AG04449 (cell line): ENCODE data around the gene PLEKHS1.
"Not testable (repeated sequence)": the region's sequence is repeated elsewhere in the genome, so short reads cannot be mapped to it uniquely, and the experiment has no call there.

Source experiments
- CTCF ChIA-PET: fragments of 350-600 bp; formaldehyde crosslinking; extraction: SDS; loops from one replicate; lab custom pipeline; 2021; ENCODE audit warnings: antibody characterized with exemption; lab: Yijun Ruan, JAX
- POLR2A ChIA-PET: fragments of 400-600, 350-600 bp; formaldehyde crosslinking; extraction: SDS; loops from one replicate; lab custom pipeline; 2020; ENCODE audit warnings: antibody characterized with exemption, inconsistent platforms; lab: Yijun Ruan, JAX
- DNase-seq: peaks from one replicate; pipeline ENCODE4 v3.0.0-alpha.2; 2010; ENCODE audit warnings: low read depth, low spot score
- H3K4me3 ChIP-seq: 2 replicates; pipeline ENCODE4 v1.5.1; 2011; ENCODE audit warnings: low read depth, mild to moderate bottlenecking, control low read depth, low read length
- TF ChIP-seq, protein P1 (sequence below): IDR thresholded peaks from one replicate; pipeline ENCODE4 v1.5.1; 2011; ENCODE audit warnings: mild to moderate bottlenecking, moderate library complexity, low read length, control low read depth, inconsistent platforms; ENCODE audit not compliant: insufficient read depth; ENCODE audit errors: missing control alignments

Gene PLEKHS1

DNA sequence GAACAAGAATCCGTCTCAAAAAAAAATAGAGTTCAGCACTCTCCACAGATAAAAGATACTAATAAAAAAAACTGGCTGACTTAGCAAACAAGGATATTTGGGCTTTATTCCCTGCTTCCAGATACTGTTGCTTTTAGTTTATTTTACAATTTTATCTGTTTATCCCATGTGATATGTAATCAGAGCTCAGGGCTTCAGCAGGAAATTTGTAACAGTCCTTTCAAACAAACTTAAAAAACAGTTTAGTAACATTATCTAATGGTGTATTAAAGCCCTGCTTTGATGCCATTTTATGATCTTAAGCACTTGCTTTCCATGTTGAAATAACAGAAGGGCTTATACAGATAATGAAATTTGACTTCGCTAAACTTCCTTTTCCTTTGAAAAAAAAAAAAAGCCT lies 74.3 kb downstream of the PLEKHS1 start:
- H3K4me3 ChIP-seq: no peak overlapping the region
- TF ChIP-seq, protein P1, sequence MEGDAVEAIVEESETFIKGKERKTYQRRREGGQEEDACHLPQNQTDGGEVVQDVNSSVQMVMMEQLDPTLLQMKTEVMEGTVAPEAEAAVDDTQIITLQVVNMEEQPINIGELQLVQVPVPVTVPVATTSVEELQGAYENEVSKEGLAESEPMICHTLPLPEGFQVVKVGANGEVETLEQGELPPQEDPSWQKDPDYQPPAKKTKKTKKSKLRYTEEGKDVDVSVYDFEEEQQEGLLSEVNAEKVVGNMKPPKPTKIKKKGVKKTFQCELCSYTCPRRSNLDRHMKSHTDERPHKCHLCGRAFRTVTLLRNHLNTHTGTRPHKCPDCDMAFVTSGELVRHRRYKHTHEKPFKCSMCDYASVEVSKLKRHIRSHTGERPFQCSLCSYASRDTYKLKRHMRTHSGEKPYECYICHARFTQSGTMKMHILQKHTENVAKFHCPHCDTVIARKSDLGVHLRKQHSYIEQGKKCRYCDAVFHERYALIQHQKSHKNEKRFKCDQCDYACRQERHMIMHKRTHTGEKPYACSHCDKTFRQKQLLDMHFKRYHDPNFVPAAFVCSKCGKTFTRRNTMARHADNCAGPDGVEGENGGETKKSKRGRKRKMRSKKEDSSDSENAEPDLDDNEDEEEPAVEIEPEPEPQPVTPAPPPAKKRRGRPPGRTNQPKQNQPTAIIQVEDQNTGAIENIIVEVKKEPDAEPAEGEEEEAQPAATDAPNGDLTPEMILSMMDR: no peak
- no peak for DNase-seq
- POLR2A ChIA-PET: no interaction called here
- CTCF ChIA-PET: interaction anchor here (1.3 to 1.6 kb wide), 2 partner anchors 24 to 277 kb away, joined by 3 to 4 read pairs; no protein-coding TSS in a partner anchor

DNA sequence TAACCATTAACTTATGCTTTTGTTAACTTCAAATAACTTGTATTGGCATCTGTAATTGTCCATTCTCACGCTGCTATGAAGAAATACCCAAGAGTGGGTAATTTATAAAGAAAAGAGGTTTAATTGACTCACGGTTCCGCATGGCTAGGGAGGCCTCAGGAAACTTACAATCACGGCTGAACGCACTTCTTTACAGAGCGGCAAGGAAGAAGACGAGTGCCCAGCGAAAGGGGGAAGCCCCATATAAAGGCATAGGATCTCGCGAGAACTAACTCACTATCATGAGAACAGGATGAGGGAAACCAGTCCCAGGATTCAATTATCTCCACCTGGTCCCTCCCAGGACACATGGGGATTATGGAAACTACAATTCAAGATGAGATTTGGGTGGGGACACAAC lies 77.1 kb downstream of the PLEKHS1 start:
- DNase-seq, H3K4me3 ChIP-seq, POLR2A ChIA-PET: not testable (repeated sequence)
- CTCF ChIA-PET: interaction anchor here (1.0 kb wide), 1 partner anchor 26 kb away, joined by 3 read pairs; no protein-coding TSS in a partner anchor
